ENCODE measurements around the gene LAMC3. TPM values are rescaled to one million over a fixed set of nuclear protein-coding genes. Genes with fewer than 3 reads are reported as not detected.

The LAMC3 gene
- total RNA-seq, 2 donors from 2014 or later = 3.9 to 16.8 TPM

GRCh38 chr9:131092030-131092429 is 83.1 kb downstream of the LAMC3 start:
- intact Hi-C loops (cut with DNase I) = no loop called here
- Histone ChIP-seq H3K4me1 (peaks cover 18% of the 10 kb centered on the region), H3K9me3 (no peaks in the 10 kb centered on the region), H3K27ac (no peak overlapping the region), H3K27me3 (no peaks in the 10 kb centered on the region), H3K4me3 (no peak overlapping the region), H3K36me3 (replicated peaks in 1 of 2; ENCODE audit: insufficient read depth in 1 of 2, low read depth in 2 of 2) (no peaks in the 10 kb centered on the region)
- no peak for TF ChIP-seq POLR2A (IDR thresholded peaks at IDR 0.05)
- TF ChIP-seq, protein P1, sequence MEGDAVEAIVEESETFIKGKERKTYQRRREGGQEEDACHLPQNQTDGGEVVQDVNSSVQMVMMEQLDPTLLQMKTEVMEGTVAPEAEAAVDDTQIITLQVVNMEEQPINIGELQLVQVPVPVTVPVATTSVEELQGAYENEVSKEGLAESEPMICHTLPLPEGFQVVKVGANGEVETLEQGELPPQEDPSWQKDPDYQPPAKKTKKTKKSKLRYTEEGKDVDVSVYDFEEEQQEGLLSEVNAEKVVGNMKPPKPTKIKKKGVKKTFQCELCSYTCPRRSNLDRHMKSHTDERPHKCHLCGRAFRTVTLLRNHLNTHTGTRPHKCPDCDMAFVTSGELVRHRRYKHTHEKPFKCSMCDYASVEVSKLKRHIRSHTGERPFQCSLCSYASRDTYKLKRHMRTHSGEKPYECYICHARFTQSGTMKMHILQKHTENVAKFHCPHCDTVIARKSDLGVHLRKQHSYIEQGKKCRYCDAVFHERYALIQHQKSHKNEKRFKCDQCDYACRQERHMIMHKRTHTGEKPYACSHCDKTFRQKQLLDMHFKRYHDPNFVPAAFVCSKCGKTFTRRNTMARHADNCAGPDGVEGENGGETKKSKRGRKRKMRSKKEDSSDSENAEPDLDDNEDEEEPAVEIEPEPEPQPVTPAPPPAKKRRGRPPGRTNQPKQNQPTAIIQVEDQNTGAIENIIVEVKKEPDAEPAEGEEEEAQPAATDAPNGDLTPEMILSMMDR (IDR thresholded peaks at IDR 0.05) = no peak
- ATAC-seq (no peak), DNase-seq (no peak)
- 58 to 77% methylated on average over 4 to 6 of the region's 6 CpGs for WGBS, 2 donors

DNA sequence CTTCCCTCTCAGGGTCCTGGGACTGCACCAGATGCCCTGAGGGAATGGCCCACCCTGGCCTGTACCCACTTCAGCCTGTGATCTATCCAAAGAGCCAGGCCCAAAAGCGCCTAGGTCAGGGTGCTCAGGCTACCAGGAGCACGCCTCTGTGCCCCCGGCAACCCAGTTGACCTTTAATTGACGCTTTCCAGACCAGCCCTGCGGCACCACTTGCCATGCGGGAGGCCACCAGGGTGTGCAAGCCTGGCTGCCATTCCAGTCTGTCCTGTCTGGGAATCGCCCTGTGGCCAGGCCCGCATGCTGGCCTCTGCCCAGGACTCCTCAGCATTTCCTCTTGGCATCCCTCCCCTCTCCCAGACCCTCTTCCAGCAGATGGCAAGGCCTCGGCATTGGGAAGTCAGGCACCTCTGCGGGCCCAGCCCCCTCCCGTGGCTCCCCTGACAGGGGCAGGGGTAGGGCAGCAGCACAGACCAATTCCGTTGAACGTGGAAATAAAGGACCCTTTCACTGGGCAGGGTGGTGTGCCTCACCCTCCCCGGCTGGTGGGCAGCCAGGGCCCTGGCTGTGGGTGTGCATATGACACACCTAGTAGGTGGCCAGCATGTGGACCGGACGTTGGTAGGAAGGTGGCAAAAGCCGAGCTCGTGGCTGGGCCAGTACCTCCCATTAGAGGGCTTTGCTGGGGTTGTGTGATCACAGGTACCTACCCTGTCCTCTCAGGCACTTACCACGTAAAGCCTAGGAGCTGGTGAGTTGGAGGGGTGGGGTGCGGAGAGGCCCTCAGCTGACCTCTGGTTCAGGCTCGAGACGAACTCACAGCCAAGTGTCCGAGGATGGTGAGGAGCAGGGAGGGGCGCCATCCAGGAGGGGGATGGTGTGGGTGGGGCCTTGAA is 83.8 kb downstream of the LAMC3 start:
- 83 to 86% methylated on average over 14 to 21 of the region's 24 CpGs for WGBS, 2 donors
- no peak for ATAC-seq
- H3K4me1 ChIP-seq = peaks cover 20% of the 10 kb centered on the region
- intact Hi-C loops (cut with DNase I) = no loop called here
- TF ChIP-seq POLR2A (IDR thresholded peaks at IDR 0.05) = no peak
- TF ChIP-seq, protein P1 (IDR thresholded peaks at IDR 0.05) = no peak
- H3K27me3 ChIP-seq = no peaks in the 10 kb centered on the region
- H3K36me3 ChIP-seq (replicated peaks in 1 of 2; ENCODE audit: insufficient read depth in 1 of 2, low read depth in 2 of 2) = no peaks in the 10 kb centered on the region
- H3K9me3 ChIP-seq = no peaks in the 10 kb centered on the region
- DNase-seq = no peak
- H3K27ac ChIP-seq = no peak overlapping the region
- no peak overlapping the region for H3K4me3 ChIP-seq

DNA sequence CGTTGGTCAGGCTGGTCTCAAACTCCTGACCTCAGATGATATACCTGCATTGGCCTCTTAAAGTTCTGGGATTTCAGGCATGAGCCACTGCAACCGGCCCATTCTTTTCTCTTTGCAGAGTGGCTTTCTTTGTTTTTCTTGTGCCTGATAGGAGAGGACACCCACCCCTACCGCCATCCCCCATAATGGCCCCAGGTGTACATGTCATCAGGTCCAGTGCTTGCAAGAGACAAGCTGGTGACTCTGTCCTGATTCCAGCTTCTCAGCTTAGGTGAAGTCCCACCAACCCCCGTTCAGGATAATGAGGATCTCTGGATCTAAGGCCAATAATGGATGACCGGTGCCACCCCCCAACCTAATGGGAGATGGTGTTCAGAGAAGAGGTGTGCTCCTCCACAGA is 85.0 kb downstream of the LAMC3 start:
- no peaks in the 10 kb centered on the region for H3K27me3 ChIP-seq
- WGBS, 2 donors = 73 to 74% methylated on average over 5 of the region's 5 CpGs
- no peaks in the 10 kb centered on the region for H3K9me3 ChIP-seq
- TF ChIP-seq POLR2A (IDR thresholded peaks at IDR 0.05) = no peak
- TF ChIP-seq, protein P1 (IDR thresholded peaks at IDR 0.05) = no peak
- intact Hi-C loops (cut with DNase I) = no loop called here
- no peak overlapping the region for H3K27ac ChIP-seq
- H3K4me1 ChIP-seq = peaks cover 20% of the 10 kb centered on the region
- H3K4me3 ChIP-seq = no peak overlapping the region
- ATAC-seq = no peak
- no peaks in the 10 kb centered on the region for H3K36me3 ChIP-seq (replicated peaks in 1 of 2; ENCODE audit: insufficient read depth in 1 of 2, low read depth in 2 of 2)
- DNase-seq = no peak

DNA sequence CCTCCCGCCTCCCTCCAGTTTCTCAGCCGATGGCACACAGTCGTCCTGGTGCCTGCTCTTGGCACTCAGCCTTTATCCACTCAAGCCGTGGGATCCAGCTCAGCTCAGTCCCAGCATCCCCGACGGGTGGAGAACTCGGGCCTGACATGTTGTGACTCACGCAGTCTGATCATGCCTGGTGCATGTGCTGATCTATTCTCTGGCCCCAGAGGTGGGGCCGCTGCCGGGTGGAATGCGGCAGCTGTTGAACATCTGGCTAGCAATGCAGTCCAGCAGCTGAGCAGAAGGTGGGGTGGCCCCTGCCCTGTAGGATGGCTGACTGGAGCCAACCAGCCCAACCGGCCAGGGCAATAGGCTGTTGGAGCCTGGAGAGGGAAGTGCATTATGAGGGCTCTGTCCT is 85.6 kb downstream of the LAMC3 start:
- no peak for TF ChIP-seq POLR2A (IDR thresholded peaks at IDR 0.05)
- TF ChIP-seq, protein P1 (IDR thresholded peaks at IDR 0.05) = no peak
- H3K4me1 ChIP-seq = peaks cover 20% of the 10 kb centered on the region
- H3K4me3 ChIP-seq = no peak overlapping the region
- no peaks in the 10 kb centered on the region for H3K36me3 ChIP-seq (replicated peaks in 1 of 2; ENCODE audit: insufficient read depth in 1 of 2, low read depth in 2 of 2)
- 64 to 67% methylated on average over 3 to 12 of the region's 12 CpGs for WGBS, 2 donors
- DNase-seq = no peak
- H3K9me3 ChIP-seq = no peaks in the 10 kb centered on the region
- H3K27ac ChIP-seq = no peak overlapping the region
- H3K27me3 ChIP-seq = no peaks in the 10 kb centered on the region
- no peak for ATAC-seq
- intact Hi-C loops (cut with DNase I) = no loop called here
